ENCODE measurements around the gene ATG10. TPM values are rescaled to one million over a fixed set of nuclear protein-coding genes. Genes with fewer than 3 reads are reported as not detected.

The ATG10 gene
- total RNA-seq, 4 donors from 2014 or later: 8.5 to 15.2 (median 11.6) TPM

DNA sequence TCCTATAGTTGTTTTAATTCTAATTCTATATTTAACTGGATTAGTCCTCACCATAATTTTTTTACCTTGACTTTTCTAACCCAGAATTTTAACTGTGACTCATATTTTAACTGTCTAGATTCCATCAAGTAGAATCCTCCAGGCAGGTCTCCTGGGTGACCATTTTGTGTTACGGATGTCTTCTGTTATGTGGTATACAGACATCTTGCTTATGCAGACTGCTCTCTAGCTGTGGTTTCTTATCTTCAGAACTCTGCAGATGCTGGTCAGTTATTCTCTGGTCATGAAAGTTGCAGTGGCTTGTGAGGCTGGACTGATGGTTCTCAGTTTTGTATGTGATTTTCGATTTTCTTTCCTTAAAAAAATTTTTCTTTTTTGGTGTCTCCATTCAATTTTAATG is 139.4 kb downstream of the ATG10 start:
- 90 to 94% methylated on average over 2 of the region's 2 CpGs for WGBS, 2 donors
- TF ChIP-seq, protein P1, sequence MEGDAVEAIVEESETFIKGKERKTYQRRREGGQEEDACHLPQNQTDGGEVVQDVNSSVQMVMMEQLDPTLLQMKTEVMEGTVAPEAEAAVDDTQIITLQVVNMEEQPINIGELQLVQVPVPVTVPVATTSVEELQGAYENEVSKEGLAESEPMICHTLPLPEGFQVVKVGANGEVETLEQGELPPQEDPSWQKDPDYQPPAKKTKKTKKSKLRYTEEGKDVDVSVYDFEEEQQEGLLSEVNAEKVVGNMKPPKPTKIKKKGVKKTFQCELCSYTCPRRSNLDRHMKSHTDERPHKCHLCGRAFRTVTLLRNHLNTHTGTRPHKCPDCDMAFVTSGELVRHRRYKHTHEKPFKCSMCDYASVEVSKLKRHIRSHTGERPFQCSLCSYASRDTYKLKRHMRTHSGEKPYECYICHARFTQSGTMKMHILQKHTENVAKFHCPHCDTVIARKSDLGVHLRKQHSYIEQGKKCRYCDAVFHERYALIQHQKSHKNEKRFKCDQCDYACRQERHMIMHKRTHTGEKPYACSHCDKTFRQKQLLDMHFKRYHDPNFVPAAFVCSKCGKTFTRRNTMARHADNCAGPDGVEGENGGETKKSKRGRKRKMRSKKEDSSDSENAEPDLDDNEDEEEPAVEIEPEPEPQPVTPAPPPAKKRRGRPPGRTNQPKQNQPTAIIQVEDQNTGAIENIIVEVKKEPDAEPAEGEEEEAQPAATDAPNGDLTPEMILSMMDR (IDR thresholded peaks at IDR 0.05): no peak
- TF ChIP-seq POLR2A (IDR thresholded peaks at IDR 0.05): no peak
- Histone ChIP-seq H3K36me3 (no peaks in the 10 kb centered on the region), H3K9me3 (no peaks in the 10 kb centered on the region), H3K27ac (no peak overlapping the region), H3K4me3 (replicated peaks in 1 of 3) (no peak overlapping the region), H3K4me1 (peaks cover 4 to 9% of the 10 kb centered on the region in 2 donors), H3K27me3 (no peaks in the 10 kb centered on the region)
- DNase-seq: no peak
- intact Hi-C loops (cut with DNase I): no loop called here

DNA sequence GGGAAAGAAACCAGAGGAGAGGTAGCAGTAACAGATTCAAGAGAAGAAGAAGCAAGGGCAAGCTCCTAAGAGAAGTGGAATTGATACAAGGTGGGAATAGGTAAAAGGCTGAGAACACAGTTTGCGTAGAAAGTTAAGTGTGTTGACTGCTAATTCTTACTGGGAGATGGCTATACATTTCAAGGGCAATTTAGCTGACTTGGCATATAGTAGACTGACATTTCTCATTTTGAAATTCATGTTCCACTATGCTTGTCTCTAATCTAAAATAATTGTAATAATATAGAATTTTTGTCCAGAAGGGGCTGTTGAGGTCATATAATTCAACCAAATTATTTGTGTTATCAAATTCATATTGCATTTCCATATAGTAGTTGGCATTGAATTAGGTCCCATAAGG is 144.0 kb downstream of the ATG10 start:
- TF ChIP-seq, protein P1 (IDR thresholded peaks at IDR 0.05): no peak
- no peak for TF ChIP-seq POLR2A (IDR thresholded peaks at IDR 0.05)
- Histone ChIP-seq H3K9me3 (no peaks in the 10 kb centered on the region), H3K4me3 (replicated peaks in 1 of 3) (no peak overlapping the region), H3K36me3 (no peaks in the 10 kb centered on the region), H3K4me1 (no peaks in the 10 kb centered on the region), H3K27ac (no peak overlapping the region), H3K27me3 (no peaks in the 10 kb centered on the region)
- intact Hi-C loops (cut with DNase I): no loop called here
- WGBS, 2 donors: 95 to 98% methylated on average over 1 of the region's 1 CpG
- no peak for DNase-seq

DNA sequence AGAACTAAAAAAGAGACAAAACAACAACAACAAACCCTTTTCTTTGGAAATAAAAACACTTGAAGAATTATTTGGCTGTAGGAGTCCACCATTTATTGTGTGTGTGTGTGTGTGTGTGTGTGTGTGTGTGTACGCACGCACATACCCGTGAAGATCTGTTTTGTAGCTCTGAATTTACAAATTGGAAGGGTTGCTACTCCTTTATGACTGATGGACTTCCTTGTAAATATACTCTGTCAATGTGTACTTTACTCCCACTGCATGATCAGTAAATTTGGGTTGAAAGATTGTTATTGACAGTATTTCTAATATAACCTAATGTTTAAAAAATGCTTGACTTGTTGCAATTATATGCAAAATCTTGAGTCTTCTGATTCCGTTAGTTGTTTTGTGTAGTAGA is 148.1 kb downstream of the ATG10 start:
- no peak overlapping the region for H3K27ac ChIP-seq
- no peaks in the 10 kb centered on the region for H3K9me3 ChIP-seq
- DNase-seq: no peak
- intact Hi-C loops (cut with DNase I): no loop called here
- no peaks in the 10 kb centered on the region for H3K36me3 ChIP-seq
- WGBS, 2 donors: 89 to 93% methylated on average over 4 of the region's 4 CpGs
- H3K4me3 ChIP-seq (replicated peaks in 1 of 3): no peak overlapping the region
- TF ChIP-seq, protein P1 (IDR thresholded peaks at IDR 0.05): no peak
- TF ChIP-seq POLR2A (IDR thresholded peaks at IDR 0.05): no peak
- no peaks in the 10 kb centered on the region for H3K27me3 ChIP-seq
- H3K4me1 ChIP-seq: no peaks in the 10 kb centered on the region

DNA sequence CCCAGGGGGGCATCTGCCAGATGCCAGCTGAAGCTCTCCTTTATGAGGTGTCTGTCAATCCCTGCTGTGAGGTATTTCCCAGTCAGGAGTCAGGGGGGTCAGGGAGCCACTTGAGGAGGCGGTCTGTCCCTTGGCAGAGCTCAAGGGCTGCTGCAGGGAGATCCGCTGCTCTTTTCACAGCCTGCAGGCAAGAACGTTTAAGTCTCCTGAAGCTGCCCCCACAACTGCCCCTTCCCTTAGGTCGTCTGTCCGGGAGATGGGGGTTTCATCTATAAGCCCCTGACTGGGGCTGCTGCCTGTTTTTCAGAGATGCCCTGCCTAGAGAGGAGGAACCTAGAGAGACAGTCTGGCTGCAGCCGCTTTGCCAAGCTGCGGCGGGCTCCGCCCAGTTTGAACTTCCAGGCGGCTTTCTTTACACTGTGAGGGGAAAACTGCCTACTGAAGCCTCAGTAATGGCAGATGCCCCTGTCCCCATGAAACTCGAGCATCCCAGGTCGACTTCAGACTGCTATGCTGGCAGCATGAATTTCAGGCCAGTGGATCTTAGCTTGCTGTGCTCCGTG is 158.0 kb downstream of the ATG10 start:
- H3K4me3 ChIP-seq (replicated peaks in 1 of 3): no peak overlapping the region
- no peaks in the 10 kb centered on the region for H3K36me3 ChIP-seq
- H3K9me3 ChIP-seq: peaks cover 5% of the 10 kb centered on the region
- no peak overlapping the region for H3K27ac ChIP-seq
- intact Hi-C loops (cut with DNase I): no loop called here
- TF ChIP-seq POLR2A (IDR thresholded peaks at IDR 0.05): no peak
- TF ChIP-seq, protein P1 (IDR thresholded peaks at IDR 0.05): no peak
- DNase-seq: no peak
- H3K4me1 ChIP-seq: no peaks in the 10 kb centered on the region
- WGBS, 2 donors: 75 to 87% methylated on average over 9 to 10 of the region's 13 CpGs
- H3K27me3 ChIP-seq: no peaks in the 10 kb centered on the region

DNA sequence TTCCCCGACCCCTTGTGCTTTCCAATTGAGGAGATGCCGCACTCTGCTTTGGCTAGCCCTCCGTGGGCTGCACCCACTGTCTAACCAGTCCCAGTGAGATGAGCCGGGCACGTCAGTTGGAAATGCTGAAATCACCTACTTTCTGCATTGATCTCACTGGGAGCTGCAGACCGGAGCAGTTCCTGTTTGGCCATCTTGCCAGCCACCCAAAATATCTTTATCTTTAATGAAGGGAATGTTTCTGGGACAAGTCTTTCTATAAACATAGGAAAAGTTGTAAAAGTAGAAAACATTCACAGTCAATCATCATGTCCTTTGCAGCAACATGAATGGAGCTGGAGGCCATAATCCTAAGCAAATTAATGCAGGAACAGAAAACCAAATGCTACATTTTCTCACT is 158.8 kb downstream of the ATG10 start:
- 95 to 98% methylated on average over 6 of the region's 6 CpGs for WGBS, 2 donors
- TF ChIP-seq, protein P1 (IDR thresholded peaks at IDR 0.05): no peak
- no peak for TF ChIP-seq POLR2A (IDR thresholded peaks at IDR 0.05)

More for the DNA sequence above, 158.8 kb downstream of the ATG10 start:
- no peaks in the 10 kb centered on the region for H3K4me1 ChIP-seq
- intact Hi-C loops (cut with DNase I): no loop called here
- H3K27ac ChIP-seq: no peak overlapping the region
- no peak overlapping the region for H3K4me3 ChIP-seq (replicated peaks in 1 of 3)
- no peaks in the 10 kb centered on the region for H3K27me3 ChIP-seq
- H3K9me3 ChIP-seq: peaks cover 5% of the 10 kb centered on the region
- H3K36me3 ChIP-seq: no peaks in the 10 kb centered on the region
- DNase-seq: no peak

Data from thyroid gland (tissue), 4 donors.